ENCODE data around the gene HFE. TPM values are rescaled to one million over a fixed set of nuclear protein-coding genes. Genes with fewer than 3 reads are reported as not detected.
A peak's percentile ranks its signal among the peaks of the same experiment; 100 is the strongest.

HFE gene
- total and polyA plus RNA-seq, 2 of the 13 experiments (the other 11 are each of a cell fraction or from before 2014, with no cell fraction given), result 3.7 to 6.3 TPM

GRCh38 chr6:26055719-26056582 lies 31.3 kb upstream of the HFE start (continued):
- TF ChIP-seq GPBP1L1 (CRISPR knock-in tag; IDR thresholded peaks at IDR 0.05) (no peak), ZNF547 (CRISPR knock-in tag; IDR thresholded peaks at IDR 0.05) (peak; percentile 76; the same call in 1 of the 2 replicates), ZBTB1 (CRISPR knock-in tag; IDR thresholded peaks at IDR 0.05; ENCODE audit: borderline replicate concordance) (peak; percentile 64; the same call in 1 of the 2 replicates), ARNT2 (CRISPR knock-in tag; IDR thresholded peaks at IDR 0.05; ENCODE audit: low read depth) (peak; percentile 70), TBP (CRISPR knock-in tag; IDR thresholded peaks at IDR 0.05) (0 out of 2 replicates have a peak, but pooled peaks have one; percentile 71), STAT5B (CRISPR knock-in tag; IDR thresholded peaks at IDR 0.05) (peak; percentile 70), ZNF441 (CRISPR knock-in tag; IDR thresholded peaks at IDR 0.05; ENCODE audit: borderline replicate concordance) (peak; percentile 77), TAF1 (CRISPR knock-in tag; IDR thresholded peaks at IDR 0.05) (peak; percentile 77), ZXDC (CRISPR knock-in tag; IDR thresholded peaks at IDR 0.05) (peak; percentile 94), ZBTB33 (CRISPR knock-in tag; IDR thresholded peaks at IDR 0.05) (peak; percentile 35; the same call in 1 of the 2 replicates), NCOR1 (IDR thresholded peaks at IDR 0.05; ENCODE audit: borderline replicate concordance, low read length) (no peak), ZSCAN29 (CRISPR knock-in tag; conservative IDR thresholded peaks at IDR 0.05) (0 out of 2 replicates have a peak, but pooled peaks have one; percentile 26), GLI4 (CRISPR knock-in tag; IDR thresholded peaks at IDR 0.05; ENCODE audit: borderline replicate concordance) (0 out of 2 replicates have a peak, but pooled peaks have one; percentile 55), ZNF280D (CRISPR knock-in tag; IDR thresholded peaks at IDR 0.05) (peak; percentile 42; the same call in 1 of the 2 replicates), AGO1 (IDR thresholded peaks at IDR 0.05; ENCODE audit: low read depth, low read length, poor library complexity, severe bottlenecking) (peak; percentile 83), ZFAT (CRISPR knock-in tag; conservative IDR thresholded peaks at IDR 0.05) (peak; percentile 53; the same call in 1 of the 2 replicates)
